ENCODE measurements around the gene DHX15.

GRCh38 chr4:24632011-24632410, 47.7 kb upstream of the DHX15 start:
- no peak for TF ChIP-seq CTCF (IDR thresholded peaks at IDR 0.05)
- TF ChIP-seq POLR2A (IDR thresholded peaks at IDR 0.05) = no peak
